NCI-H1436 treated with DMSO at 0.1 percent for 48 hours (cell line): ENCODE measurements around the gene TPPP3.

Experiments
- DNase-seq: peaks from one replicate; lab custom pipeline; 2025; lab: John Stamatoyannopoulos, UW

The TPPP3 gene

DNA sequence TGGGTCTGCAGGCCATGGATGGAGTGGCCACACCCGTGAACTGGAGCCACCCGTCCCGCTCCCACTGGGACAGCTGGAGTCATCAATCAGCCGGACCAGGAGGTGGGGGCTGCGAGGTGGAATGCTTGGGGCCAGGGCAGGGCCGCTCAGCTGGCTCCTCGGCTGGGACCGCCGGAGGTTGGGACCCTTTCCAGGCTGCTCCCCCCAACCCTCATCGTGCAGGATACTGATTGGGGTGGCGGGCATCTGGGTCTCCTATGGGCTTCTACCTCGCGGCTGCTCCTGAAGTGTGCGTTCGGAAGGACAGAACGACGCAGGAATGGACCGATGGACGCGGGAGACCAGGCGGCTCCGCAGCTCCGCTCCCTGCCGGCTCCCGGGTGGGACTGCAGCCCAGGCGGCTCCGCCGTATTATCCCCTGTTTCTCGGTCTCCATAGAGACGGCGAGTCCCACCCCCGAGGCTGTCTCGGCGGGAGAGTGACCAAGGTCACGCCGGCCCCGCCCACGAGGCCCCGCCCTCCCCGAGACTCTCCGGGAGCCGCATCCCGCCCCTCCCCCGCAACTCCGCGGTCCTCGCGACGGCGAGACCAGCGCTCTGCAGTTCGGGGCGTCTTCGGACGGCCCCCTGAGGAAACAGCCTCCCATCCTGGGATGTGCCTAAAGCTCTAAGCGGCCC is at the start of gene TPPP3:
TSS of gene TPPP3 (minus strand) at position 388 of the 677 bp plus-strand sequence. CDS start 2,387 bp downstream, outside the sequence.
- DNase-seq = peak; percentile 56

DNA sequence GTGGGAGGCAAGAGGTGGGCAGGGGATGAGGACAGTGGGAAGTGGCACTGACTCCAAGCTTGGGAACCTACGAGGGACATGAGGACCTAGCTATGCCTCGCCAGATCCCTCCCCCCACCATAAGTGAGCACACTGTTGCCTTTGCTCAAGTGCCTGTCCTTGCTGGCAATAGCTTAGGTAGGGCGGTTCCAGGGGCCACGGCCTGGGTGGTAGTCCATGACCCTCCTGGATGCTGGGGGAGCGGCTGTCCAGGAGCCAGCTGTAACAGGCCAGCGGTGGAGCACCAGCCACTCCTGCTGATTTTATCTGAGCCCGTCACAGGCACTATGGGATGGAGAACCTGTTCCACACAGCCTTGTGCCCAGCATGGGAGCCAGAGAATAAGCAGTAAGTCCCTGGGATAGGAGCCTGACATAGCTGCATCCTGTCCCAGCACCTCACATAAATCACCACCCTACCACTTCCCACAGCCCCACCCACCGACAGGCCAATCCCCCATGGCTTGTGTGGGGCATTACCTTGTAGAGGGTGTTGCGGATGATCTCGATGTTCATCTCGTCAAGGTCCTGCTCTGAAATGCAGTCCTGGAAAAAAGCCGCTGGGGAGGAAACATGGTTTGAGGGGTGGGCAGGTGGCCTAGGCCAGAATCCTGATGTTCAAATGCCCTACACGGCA is 49.4 kb upstream of the TPPP3 start:
- no peak for DNase-seq

DNA sequence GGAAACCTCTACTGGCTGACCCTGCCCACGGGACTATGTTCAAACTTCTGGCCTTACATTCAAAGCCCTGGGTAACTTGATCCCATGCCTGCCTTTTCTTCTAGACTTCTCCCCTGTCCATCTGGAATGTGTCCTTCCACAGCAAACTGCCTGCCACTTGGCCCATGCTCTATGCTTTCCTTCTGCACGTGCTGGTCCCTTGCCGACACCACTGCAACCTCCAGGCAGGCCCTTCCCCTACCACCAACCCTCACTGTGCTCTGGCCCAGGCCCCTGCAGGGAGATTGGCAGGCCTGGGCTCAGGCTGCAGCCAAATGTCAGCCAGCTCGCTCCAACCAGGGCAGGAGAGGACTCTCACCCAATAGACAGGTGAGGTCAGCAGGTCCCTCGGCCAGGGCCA is 48.6 kb upstream of the TPPP3 start:
- DNase-seq = no peak

DNA sequence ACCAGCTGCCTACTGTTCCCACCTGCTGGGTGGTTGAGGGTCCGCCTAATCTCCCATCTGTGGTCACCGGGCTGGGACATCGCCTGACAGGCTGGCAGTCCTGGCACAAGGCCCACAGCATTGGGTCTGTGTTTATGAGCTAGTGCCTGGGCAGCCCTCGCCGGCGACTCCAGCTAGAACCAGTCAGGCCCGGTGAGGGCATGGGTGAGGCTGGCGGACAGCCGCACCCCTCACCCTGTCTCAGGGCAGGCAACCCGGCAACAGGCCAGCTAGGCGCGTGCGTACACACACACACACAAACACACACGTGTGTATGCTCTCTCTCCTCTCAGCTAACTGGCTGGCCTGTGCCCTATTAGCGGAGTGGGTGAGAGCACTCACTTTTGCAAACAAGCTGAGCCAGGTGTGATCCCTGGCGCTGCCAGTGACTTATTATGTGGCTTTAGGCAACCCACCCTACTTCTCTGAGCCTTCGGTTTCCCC is 48.0 kb upstream of the TPPP3 start:
- DNase-seq = no peak

DNA sequence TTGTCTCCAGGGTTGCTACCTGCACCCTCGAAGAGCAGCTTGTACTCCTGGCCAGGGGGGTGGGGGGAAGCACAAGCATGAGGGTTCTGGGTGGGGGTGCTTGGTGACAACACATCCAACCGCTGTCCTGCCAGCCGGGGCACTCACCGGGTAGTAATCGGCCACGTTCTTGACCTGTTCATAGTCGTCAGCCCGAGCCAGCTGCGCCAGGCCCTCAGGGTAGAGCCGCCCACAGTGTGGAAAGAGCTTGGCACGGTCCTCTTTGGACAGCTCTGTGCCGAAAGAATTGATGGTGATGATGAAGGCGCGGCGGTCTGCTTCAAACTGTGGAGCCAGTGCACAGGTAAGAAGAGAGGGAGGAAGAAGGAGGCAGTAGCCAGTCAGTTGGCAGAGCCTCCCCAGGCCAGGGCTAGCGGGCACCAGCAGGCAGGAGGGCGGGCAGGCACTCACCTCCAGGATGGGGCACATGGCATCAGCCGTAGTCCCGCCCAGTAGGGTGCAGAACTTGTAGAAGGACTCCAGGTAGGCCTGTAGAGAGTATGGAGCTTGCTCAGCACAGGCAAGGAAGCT is 45.6 kb upstream of the TPPP3 start:
- no peak for DNase-seq

DNA sequence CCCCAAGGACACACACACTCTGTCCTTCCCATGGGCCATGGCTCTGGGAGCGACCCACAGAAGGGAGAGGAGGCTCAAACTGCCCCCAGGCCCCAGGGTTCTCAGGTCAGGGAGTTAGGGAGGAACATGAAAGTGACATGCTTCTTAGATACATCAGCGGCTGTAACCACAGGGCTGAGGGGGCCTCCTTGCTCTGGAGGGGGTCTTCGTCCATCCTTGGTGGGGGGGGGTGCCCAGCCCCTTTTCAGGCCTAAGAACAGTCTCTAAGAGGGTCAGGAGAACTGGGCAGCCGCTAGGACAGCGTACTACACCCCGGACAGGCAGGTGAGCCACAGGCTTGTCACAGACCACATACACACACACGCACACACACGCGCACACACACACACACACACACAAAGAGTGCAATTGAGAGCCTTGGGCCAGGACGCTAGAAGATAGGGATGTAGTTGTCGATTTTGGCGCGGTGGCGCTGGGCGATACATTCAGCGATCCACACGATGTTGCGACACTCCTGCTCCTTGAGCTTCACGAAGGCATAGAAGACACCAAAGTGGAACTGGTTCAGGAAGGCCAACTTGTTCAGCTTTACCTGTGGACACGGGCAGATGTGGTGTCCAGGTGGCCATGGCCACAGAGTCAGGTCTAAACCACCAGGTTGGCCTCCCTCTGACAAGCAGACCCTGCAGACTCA is 44.9 kb upstream of the TPPP3 start:
- DNase-seq = no peak

DNA sequence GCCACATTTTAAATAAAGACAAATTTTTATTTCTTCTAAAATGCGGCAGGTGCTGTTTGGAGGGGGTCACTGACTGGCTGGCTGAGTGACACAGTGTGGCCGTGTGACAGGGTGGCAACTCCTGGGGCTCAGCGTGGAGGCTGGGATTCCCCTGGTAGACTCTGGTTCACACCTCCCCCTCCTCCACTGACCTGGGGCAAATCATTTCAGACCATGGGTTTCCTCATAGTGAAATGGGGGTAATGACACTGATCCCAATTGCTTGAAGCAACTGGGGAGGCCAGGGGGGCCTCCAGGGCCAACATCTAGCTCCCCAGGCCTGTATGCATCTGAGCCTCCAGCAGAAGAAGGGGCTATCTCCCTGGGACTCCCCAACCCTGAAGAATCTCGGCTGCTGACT is 44.2 kb upstream of the TPPP3 start:
- DNase-seq = no peak

DNA sequence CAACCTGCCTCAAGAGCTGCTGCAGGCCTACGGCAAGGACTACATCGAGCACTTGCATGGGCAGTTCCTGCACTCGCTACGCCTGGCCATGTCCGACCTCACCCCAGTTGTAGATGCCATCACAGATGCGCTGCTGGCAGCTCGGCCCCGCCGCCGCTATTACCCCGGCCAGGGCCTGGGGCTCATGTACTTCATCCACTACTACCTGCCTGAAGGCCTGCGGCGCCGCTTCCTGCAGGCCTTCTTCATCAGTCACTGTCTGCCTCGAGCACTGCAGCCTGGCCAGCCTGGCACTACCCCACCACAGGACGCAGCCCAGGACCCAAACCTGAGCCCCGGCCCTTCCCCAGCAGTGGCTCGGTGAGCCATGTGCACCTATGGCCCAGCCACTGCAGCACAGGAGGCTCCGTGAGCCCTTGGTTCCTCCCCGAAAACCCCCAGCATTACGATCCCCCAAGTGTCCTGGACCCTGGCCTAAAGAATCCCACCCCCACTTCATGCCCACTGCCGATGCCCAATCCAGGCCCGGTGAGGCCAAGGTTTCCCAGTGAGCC is 43.4 kb upstream of the TPPP3 start:
- no peak for DNase-seq

DNA sequence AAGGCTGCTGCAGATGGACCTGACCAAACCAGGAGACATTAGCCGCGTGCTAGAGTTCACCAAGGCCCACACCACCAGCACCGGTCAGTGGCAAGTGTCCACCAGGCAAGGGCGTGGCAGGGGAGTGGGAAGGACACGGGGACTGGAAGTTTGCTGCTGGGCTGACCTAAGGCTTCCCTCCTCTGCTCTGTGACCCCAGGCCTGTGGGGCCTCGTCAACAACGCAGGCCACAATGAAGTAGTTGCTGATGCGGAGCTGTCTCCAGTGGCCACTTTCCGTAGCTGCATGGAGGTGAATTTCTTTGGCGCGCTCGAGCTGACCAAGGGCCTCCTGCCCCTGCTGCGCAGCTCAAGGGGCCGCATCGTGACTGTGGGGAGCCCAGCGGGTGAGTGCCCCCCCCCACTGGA is 42.5 kb upstream of the TPPP3 start:
- DNase-seq = no peak

DNA sequence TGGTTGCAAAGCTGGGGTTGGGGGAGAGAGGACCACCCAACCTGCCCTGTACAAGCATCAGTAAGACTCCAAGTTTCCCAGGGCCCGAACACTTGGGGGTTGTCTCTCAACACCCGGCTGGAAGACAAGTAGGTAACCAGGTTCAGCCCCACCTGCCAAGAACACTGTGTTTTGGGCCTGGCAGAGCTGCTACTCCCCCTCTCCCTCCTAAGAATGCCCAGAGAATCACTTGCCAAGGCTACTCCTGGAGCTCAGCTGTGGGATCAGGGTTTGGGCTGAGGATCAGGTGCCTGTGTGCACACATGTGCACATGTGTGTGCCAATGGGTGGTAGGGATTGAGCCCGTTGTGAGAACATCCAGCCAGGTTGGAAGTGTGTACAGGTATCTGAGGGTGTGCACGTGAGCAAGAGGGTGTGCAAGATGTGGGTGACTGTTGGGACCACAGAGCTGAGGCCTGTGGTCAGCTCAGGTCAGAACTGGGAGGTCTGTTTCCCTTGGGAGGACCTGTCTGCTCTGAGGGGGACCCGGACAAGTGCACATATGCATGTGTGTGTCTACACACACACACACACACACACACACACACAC is 39.9 kb upstream of the TPPP3 start:
- DNase-seq = no peak

DNA sequence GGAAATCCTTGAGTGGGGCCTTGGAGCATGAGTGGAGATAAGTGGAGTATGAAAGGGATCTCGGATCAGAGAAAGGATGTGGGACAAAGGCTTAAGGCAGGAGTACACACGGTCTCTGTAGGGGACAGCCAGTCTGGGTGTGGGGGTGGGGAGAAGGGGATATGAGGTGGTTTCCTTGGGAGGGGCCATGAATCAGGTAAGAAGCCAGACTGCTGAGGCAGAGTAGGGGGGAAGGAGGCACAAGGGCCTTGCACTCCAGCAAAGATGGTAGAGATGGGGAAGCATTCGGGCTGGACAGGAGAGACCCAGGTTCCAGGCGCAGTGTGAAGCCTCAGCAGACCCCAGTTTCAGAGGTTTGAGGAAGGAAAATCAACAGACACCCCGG is 39.2 kb upstream of the TPPP3 start:
- DNase-seq = no peak

DNA sequence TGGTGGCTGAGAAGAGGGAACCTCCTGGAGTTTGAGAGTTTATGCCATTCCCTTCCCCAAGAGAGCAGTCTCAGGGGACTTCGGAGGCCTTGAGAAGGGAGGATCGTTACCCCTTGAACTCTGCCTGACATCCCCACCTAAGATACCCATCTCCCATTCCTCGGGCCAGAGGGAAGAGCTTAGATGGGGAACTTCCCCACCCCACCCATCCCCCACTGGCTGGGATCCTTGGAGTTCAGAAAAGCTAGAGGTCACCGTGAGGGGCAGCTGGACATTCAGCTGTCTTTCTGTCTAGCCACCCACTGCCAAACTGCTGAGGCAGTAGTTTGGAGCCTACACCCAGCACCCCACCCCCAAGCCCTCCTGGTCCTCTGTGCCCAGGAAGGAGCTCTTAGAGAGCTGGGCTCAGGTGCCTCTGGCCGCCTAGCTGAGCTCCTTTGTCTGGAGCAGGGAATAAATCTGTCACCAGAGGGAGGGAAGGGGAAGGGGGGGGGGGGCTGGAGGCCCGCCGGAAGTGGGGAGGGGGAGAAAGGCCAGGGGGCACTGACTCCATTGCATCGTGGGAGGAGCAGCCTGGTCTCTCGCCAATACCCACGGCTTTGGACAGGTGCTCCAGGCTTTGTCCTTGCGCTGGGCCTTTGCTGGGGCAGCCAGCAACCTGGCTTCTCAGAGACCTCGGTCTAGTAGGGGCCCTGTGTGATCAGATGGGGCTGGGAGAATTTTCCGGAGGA is 38.6 kb upstream of the TPPP3 start:
- DNase-seq = no peak

DNA sequence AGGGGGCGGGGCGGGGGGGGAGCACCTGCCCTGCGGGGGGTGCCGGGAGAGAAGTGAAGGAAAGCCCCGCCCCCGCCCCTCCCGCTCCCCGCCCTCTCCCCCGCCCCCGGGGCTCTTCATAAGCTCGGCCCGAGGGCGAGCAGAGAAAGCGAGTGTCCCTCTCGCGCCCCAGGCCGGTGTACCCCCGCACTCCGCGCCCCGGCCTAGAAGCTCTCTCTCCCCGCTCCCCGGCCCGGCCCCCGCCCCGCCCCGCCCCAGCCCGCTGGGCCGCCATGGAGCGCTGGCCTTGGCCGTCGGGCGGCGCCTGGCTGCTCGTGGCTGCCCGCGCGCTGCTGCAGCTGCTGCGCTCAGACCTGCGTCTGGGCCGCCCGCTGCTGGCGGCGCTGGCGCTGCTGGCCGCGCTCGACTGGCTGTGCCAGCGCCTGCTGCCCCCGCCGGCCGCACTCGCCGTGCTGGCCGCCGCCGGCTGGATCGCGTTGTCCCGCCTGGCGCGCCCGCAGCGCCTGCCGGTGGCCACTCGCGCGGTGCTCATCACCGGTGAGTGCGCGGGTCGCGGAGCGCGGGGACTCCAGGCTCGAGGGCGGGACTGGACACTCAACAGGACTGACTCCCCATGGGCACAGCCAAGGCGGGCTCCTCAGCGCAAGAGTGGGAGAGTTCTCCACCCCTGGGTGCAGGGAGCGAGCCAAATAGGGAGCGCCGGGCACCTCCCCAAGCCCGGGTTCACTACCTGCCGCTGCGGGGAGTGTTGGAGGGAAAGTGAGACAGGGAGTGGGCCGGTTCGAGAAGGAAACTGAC is 37.9 kb upstream of the TPPP3 start, which contains the start of gene HSD11B2:
TSS of gene HSD11B2 (plus strand) at position 145 of the 798 bp plus-strand sequence. CDS start at position 273, 128 bp downstream.
- no peak for DNase-seq

DNA sequence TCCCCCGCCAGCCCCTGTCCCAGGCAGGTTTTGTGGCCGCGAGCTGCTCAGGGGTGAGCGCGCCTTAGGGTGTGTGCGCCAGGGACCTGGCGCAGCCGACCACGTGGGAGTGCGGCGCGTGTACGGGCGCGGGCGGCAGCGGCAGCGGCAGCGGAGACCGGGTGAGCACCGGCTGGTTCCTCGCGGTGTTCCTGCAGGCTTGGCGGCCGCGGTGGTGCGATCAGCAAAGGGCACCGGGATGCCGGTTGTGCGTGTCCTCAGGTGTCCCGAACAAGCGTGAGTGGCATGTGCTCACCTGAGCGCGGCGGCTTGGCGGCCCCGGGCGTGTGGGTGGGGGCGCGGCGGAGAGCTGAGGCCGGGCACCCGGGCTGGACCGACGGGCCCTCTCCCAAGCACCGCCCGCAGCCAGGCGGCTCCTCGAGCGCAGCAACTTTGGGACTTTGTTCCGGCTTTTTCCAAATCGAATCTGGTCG is 37.2 kb upstream of the TPPP3 start:
- no peak for DNase-seq

DNA sequence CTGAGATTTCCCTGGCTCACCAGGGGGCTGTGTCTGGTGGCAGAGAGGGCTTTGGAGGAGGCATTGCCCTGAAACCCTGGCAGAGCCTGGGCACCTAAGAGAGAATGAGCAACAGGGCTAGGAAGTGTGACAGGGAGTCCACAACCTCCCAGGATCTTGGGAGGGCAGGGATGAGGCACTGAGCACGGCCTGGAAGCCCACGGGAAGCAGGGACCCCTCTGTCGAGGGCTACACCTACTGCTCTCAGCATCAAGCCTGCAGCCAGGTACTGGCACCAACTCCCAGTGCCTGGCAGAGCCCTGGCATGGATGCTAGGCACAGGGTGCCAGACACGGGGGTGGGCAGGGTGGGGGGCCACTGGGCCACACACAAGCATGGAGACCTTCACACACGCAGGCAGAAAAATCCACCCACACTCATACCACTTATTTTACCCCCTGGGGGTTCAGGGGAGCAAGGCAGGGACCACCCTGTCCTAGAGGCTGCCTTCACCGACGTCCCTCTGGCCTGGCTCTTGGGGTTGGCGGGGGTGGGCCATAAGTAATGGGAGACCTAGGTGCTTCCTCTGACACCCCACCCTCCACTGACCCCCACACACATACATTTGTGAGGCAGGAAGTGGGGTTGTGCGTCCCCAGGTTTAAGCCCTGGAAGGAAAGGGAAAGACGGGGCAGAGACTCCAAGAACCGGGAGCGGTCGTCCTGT is 36.7 kb upstream of the TPPP3 start:
- no peak for DNase-seq

DNA sequence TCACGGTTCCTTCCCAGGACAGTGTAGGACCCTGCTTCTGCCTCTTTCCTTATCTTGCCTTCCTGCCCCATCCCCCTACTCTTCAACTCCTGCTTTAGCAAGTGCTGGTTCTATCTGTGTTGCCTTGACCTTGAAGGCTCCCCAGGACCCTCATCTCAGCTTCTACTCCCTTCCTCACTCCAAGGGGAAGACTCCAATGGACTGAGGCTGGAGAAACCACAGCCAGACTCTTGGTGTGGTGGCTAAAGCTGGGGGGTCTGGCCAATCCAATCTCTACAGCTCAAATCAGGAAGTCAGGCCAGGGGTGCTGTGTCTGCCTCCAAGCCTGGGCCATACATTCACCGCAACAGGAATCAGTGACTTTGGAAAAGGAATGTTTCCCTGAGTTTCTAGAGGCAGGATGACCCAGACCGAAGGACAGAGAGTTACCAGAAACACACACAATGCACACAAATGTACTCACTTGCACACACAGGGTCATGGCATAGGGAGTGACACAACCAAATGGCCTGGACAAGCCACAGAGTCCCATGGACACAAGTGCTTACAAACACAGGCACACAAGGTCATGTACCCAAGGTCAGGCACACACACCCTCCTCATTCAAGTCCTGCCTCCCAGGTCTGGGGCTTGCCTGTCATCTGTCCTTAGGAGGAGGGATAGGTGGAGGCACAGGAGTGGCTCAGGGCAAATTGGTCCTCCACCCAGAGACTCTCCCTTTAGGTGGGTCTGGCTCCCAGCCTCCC is 35.9 kb upstream of the TPPP3 start:
- DNase-seq = no peak

DNA sequence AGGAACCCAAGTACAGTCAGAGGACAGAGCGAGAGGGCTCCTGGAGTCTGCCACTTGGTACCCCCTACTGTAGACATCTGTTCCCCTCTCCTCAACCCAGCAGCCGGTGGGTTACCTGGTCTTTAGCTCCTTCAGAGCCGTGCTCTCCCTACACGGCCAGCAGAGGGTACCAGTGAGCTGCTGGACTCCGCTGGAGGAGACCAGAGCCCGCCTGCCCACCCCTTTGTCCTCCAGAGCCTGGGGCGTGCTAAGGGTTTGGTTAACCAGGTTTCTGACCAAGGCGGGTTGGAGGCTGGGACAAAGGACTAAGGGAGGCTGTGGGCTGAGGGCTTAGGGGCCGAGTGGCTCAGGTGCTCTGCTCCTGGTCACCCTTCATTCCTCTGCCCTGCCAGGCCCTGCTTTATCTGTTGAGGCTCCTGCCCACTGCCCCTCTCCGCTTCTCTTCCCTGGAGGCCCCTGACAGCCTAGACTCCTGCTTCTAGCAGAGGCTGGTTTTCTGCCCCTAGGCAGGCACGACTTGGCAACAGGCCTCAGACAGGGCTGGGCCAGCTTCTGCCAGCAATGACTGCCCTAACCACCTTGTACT is 34.9 kb upstream of the TPPP3 start:
- no peak for DNase-seq

DNA sequence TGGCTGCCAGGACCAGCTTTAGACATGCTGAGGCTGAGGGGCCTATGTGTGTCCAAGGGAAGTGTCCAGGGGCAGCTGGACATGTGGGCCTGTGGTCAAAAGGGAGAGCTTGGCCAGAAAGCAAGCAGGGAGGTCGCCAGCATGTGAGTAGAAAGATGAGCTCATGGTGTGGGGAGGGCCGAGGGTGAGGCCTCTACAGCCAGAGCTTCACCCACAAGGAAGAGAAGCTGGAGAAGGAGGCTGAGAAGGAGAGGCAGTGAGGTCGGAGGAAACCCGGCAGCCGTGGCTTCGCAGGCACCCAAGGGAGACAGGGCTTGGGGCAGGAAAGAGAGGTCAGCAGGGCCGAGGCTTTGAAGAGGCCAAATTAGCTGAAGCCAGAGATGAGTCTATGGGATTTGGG is 33.7 kb upstream of the TPPP3 start:
- no peak for DNase-seq

DNA sequence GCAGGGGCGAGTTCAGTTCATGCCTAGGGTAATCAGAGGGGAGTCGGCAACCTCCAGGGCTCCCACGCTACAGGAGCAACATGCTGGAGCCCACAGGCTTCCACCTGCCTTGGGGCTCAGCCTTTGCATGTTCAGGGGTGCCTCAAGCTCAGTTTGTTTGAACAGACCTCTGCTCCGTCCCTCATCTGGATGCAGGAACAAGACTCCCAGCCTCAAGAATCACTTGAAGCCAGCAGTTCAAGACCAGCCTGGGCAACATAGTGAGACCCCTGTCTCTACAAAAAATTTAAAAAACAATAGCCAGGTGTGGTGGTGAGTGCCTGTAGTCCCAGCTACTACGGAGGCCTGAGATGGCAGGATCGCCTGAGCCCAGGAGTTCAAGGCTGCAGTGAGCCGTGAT is 32.7 kb upstream of the TPPP3 start:
- DNase-seq = no peak
